Measurements from ENCODE around the gene CXCL6.

The CXCL6 gene

GRCh38 chr4:73828956-73829355 lies 7.5 kb upstream of the CXCL6 start:
- H3K27ac ChIP-seq, result peak overlapping the region; percentile 73
- H3K4me3 ChIP-seq (ENCODE audit: low read depth in 1 of 2, low read length in 1 of 2), result peak overlapping the region in 1 of 2 experiments; percentile 7
- H3K36me3 ChIP-seq, result no peaks in the 10 kb centered on the region
- peaks cover 66 to 87% of the 10 kb centered on the region in 2 experiments for H3K4me1 ChIP-seq (ENCODE audit: control insufficient read depth in 1 of 2, insufficient read depth in 1 of 2, low read depth in 1 of 2, low read length in 1 of 2)
- TF ChIP-seq, protein P1, sequence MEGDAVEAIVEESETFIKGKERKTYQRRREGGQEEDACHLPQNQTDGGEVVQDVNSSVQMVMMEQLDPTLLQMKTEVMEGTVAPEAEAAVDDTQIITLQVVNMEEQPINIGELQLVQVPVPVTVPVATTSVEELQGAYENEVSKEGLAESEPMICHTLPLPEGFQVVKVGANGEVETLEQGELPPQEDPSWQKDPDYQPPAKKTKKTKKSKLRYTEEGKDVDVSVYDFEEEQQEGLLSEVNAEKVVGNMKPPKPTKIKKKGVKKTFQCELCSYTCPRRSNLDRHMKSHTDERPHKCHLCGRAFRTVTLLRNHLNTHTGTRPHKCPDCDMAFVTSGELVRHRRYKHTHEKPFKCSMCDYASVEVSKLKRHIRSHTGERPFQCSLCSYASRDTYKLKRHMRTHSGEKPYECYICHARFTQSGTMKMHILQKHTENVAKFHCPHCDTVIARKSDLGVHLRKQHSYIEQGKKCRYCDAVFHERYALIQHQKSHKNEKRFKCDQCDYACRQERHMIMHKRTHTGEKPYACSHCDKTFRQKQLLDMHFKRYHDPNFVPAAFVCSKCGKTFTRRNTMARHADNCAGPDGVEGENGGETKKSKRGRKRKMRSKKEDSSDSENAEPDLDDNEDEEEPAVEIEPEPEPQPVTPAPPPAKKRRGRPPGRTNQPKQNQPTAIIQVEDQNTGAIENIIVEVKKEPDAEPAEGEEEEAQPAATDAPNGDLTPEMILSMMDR (IDR thresholded peaks at IDR 0.05), result no peak
- H3K27me3 ChIP-seq, result no peaks in the 10 kb centered on the region
- no peaks in the 10 kb centered on the region for H3K9me3 ChIP-seq

GRCh38 chr4:73831569-73831968 lies 4.9 kb upstream of the CXCL6 start:
- H3K36me3 ChIP-seq, result no peaks in the 10 kb centered on the region
- H3K4me1 ChIP-seq (ENCODE audit: control insufficient read depth in 1 of 2, insufficient read depth in 1 of 2, low read depth in 1 of 2, low read length in 1 of 2), result peaks cover 48 to 68% of the 10 kb centered on the region in 2 experiments
- H3K9me3 ChIP-seq, result no peaks in the 10 kb centered on the region
- no peak overlapping the region for H3K4me3 ChIP-seq (ENCODE audit: low read depth in 1 of 2, low read length in 1 of 2)
- H3K27me3 ChIP-seq, result no peaks in the 10 kb centered on the region
- TF ChIP-seq, protein P1 (IDR thresholded peaks at IDR 0.05), result no peak
- peak overlapping the region; percentile 90 for H3K27ac ChIP-seq

- Histone ChIP-seq H3K27me3 (no peaks in the 10 kb centered on the region), H3K9me3 (no peaks in the 10 kb centered on the region), H3K4me1 (ENCODE audit: control insufficient read depth in 1 of 2, insufficient read depth in 1 of 2, low read depth in 1 of 2, low read length in 1 of 2) (peaks cover 54 to 66% of the 10 kb centered on the region in 2 experiments), H3K4me3 (ENCODE audit: low read depth in 1 of 2, low read length in 1 of 2) (no peak overlapping the region), H3K27ac (peak overlapping the region; percentile 90), H3K36me3 (no peaks in the 10 kb centered on the region)
- TF ChIP-seq, protein P1 (IDR thresholded peaks at IDR 0.05), result no peak
Measured at GRCh38 chr4:73832651-73833237, 3.7 kb upstream of the CXCL6 start.

DNA sequence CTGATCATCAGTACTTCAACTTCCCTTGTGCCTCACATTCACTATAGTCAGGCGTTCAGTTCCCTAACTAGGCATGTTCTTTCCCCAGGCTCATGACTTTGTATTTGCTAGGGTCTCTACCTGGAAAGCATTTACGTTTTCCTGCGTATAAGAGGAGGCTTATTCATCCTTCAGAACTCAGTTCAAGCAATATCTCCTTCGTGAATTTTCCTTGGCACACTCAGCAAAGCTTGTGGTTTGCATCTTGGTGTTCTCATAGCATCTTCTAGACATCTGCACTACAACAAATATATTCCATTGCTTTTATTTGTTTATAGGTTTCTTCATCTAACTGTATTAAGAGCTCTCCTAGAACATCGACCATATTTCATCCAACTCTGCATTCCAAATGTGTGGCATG lies 2.6 kb downstream of the CXCL6 start:
- Histone ChIP-seq H3K36me3 (no peaks in the 10 kb centered on the region), H3K9me3 (no peaks in the 10 kb centered on the region), H3K27me3 (no peaks in the 10 kb centered on the region), H3K4me1 (ENCODE audit: control insufficient read depth in 1 of 2, insufficient read depth in 1 of 2, low read depth in 1 of 2, low read length in 1 of 2) (peaks cover 44 to 49% of the 10 kb centered on the region in 2 experiments), H3K27ac (peak overlapping the region; percentile 99), H3K4me3 (ENCODE audit: low read depth in 1 of 2, low read length in 1 of 2) (no peak overlapping the region)
- TF ChIP-seq, protein P1 (IDR thresholded peaks at IDR 0.05), result no peak

DNA sequence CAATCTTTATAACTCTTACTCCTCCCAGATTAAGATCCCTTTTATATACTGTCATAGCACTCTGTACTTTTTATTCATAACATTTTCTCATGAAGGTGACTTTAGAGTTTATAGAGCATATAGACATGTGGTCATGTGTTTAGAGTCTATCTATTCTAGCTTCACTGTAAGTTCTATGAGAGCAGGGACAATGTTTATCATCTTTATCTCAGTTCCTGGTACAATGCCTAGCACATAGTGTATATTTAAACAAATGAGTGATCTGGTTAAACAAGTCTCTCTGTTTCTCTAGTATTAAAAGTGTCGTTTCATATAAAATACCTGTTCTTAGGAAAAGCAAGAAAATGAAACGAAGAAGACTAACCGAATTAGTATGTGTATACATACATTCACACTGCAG lies 3.2 kb downstream of the CXCL6 start:
- Histone ChIP-seq H3K27ac (no peak overlapping the region), H3K27me3 (no peaks in the 10 kb centered on the region), H3K4me1 (ENCODE audit: control insufficient read depth in 1 of 2, insufficient read depth in 1 of 2, low read depth in 1 of 2, low read length in 1 of 2) (peaks cover 51 to 55% of the 10 kb centered on the region in 2 experiments), H3K4me3 (ENCODE audit: low read depth in 1 of 2, low read length in 1 of 2) (no peak overlapping the region), H3K36me3 (no peaks in the 10 kb centered on the region), H3K9me3 (no peaks in the 10 kb centered on the region)
- TF ChIP-seq, protein P1 (IDR thresholded peaks at IDR 0.05), result no peak

Data from neutrophil (primary cell).